Measurements from ENCODE around the gene CEP170B.
"Not testable (repeated sequence)": the region's sequence is repeated elsewhere in the genome, so short reads cannot be mapped to it uniquely, and the experiment has no call there.

Gene CEP170B

DNA sequence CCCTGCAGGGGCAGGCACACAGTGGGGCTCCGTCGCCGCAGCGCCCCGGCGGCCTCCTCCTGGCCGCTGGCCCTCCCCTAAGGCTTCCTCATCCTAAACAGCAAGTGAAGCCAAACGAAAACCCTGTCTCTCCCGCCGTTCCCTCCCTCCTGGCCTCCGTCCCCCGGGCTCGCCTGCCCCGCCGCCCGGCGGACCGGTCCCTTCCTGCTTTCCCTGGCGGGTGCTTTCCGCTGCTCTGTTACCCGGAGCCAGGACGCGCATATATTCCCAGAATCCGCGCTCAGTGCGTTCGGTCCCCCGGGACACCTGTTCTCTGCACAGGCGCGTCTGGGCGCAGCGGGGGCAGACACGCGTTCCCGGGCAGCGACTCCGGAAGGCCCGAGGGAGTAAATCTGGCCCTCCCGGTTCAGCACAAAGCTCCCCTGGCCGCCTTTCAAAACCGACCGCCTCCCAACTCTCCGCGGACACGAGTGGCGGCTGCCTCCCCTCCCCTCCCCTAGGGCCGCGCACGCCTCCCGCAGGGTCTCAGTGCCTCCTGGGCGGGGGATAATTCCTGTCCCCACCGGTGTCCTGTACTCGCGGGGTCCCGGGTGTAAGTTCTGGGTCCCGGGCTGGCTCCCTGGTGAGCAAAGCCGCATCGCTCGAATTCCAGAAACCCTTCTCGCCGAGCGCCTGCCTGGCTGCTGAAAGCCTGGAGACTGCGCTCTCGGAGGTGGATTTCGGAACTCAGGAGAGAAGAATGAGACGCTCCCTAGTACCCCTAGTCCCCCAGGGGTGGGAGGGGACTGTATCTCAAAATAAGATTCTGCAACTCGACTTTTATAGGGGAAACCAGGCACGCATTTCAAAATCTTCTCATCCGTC lies 21.4 kb upstream of the CEP170B start:
- DNase-seq (ENCODE audit: low read depth in 1 of 2, low spot score in 1 of 2), result no peak

DNA sequence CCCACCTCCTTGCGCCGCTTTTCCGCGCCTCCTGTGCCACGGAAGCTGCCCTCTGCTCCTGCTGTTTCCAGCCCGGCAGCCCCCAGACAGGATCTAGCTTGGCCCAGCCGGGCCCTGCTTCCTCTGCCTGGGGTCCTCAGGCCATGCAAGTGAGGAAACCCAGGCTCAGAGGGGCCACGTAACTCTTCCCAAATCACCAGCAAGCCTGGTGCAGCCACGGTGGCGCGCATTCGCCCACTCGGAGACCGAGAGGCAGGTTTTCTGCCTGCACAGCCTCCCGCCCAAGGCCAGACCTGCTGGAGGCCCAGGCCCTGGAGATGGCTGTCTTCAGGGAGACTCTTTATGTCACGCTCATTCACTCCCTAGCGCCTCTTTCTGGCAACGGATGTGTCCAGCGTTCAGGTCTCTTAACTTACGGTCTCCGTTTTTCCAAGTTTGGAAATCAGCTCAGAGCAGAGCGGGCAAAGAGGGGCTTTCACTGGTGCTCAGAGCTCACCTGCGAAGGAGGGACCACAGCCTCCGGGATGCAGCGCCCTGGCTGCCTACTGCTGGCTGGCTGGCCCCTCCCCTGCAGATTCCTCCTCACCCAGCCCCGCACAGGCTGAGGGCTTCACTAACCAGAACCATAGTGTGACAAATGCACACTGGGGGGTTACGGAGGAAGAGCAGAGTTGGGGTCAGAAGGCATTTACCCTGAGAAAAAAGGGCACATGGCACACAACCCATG lies 20.6 kb upstream of the CEP170B start:
- DNase-seq (ENCODE audit: low read depth in 1 of 2, low spot score in 1 of 2), result no peak

DNA sequence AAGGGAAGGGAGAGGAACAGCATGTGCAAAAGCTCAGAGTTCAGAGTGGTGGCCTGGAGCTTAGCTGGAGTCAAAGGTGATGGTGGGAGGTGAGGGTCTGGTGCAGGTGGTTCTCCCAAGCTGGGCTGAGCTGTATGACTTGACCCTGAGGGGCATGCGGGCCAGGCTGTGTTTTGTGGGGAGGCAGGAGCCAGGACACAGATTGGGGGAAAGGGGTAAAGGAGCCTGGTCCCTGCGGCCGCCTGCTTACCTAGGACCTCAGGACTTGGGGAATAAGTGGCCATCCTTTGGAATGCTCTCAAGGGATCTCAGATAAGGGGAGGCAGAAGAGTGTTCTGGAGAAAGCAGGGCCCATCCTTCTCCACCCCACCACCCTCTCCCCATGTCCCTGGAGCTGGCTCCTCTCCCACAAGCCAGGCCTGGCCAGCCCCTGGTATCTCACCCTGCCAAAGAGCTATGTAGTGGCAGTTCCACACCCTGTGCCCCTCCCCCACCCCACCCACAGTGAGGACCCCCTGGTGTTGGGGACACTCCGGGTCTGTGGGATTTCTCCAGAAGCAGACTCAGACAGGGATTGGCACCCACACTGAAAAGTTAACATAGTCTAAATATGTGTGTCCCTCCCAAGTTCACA lies 19.9 kb upstream of the CEP170B start:
- DNase-seq (ENCODE audit: low read depth in 1 of 2, low spot score in 1 of 2), result no peak

DNA sequence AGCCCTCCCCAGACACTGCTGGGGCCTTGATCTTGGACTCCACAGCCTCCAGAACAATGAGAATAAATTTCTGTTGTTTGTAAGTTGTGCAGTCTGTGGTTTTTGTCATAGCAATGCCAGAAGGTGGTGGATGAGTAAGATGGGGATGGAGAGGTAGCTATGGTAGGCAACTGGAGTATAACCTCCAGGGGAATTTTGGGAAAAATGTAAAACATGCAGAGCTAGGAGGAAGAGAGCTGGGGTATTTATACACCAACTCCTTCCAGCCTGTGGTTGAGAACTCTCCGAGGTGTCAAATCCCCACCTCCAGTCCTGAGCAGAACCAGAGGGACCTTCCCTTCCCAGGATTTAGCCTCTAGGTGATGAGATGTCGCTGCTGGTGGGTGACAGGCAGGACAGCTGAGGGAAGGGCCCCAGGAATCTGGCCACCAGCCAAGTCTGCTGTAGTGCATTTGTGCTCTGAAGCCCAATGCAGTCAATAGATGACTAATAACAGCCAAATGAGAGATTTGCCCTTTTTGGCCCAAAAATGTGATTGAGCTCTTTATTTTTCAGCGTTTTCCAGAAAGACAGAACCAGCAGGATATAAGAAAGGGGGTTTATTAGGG lies 19.1 kb upstream of the CEP170B start:
- no peak for DNase-seq (ENCODE audit: low read depth in 1 of 2, low spot score in 1 of 2)

DNA sequence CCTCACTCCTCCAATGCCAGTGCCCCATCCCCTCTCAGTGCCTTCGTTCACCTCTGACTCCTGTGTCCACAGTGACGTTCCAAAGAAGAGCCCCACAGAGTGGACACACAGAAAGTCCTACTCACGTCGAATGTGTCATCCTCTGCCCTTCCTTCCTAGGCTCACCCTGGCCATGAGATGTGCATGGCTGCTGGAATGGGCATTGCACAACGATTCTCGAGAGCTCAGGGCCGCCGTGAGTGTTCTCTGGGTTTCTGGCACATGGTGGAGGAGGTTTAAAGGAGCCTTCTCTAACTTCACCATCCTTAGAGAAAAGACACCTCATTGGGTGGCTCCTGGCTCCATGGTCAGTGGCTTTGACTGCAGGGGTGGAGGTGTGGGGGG lies 12.8 kb upstream of the CEP170B start:
- DNase-seq (ENCODE audit: low read depth in 1 of 2, low spot score in 1 of 2), result no peak

DNA sequence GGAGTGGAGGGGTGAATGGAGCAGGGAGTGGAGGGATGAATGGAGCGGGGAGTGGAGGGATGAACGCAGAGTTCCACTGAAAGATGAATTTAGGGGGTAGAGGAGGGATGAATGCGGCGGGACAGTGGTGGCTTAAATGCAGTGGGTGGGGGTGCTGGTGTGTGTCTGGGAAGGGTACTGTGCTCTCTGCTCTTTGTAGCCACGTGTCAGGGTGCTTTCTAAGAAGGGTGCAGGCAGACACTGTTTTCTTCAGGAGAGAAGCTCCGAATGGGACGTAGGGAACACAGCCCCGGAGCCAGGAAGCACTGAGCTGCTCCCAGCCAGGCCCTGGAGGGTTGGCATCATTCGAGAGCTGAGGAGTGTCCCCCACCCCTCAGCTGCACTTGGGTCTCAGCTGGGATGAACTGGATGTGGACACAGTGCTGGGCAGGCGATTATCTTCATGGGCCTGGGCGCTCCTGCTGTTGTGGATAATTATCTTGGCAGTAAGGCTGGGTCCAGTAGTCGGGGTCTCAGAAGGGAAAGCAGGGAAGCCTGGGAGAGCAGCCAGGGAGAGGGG lies 9.5 kb upstream of the CEP170B start:
- DNase-seq (ENCODE audit: low read depth in 1 of 2, low spot score in 1 of 2), result no peak

DNA sequence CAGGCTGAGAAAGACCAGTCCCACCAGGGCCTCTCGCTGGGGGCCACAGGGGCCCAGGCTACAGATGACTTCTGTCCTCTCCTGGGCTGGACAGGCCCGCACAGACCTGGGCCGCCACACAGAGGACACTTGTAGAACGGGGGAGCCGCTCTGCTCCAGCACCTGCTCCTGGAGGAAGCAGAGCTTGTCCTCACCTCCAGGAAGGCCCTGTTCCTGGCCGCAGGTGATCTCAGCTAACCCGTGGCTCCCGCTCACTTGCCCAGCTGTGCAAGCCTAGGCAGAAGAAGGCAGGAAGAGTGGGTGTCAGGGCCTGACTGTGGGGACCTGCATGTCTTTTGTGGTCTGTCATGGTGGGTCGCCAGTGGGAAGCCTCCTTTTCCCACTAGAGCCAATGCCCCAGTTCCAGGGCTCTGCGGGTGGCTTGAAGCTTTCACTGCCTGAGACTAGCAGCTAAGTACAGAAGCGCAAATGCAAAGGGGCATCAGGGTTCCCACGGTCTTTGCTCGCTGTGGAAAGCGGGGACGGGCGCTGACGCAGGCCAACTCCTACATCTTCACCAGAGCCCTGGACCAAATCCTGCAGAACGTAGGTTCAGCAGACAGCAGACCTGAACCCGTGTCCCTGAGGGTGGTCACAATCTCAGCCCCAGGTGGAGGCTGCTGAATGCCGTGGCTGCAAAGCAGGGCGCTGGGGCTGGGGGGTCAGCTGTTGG lies 8.8 kb upstream of the CEP170B start:
- no peak for DNase-seq (ENCODE audit: low read depth in 1 of 2, low spot score in 1 of 2)

DNA sequence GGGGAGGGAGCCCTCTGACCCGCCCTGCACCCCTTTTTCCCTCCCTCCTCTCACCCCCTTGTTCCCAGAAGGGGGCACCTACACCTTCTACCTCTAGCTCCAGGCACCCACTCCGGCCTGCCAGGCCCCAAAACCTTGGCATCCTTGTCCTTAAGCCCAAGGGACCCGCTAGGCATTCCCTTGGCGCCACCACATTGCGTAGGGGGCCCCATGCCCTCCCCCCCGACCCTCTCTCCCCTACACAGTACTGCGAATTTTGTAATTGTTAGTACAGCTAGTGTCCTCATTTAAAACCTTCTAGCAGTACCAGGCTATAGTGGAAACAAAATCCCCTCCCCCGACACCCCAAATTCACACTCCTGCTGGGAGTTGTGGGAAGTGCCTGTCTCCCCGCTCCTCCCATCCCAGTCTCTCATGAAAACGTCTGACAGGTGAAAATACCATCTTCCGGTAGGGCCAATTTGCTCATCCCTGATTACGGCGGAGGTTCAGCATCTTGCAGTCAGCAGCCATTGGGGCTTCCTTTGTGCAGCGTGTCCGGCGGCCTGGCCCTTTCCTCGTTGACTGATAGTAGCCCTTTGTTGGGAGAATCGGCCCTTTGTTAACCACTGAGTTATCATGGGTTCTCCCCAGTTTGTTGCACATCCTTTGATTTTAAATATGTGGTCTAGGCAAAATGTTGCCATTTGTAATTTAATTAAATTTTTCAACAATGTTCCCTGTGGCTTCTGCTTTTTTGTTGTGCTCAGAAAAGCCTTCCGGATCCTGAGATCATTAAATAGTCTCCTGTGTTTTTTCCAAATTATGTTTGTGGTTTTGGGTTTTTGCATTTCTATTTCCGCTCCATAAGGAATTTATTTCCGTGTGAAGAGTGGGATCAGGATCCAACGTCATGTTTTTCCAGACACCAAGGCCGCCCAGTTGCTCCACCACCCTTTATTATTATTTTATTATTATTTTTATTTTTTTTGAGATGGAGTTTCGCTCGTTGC lies 7.9 kb upstream of the CEP170B start:
- no peak for DNase-seq (ENCODE audit: low read depth in 1 of 2, low spot score in 1 of 2)

DNA sequence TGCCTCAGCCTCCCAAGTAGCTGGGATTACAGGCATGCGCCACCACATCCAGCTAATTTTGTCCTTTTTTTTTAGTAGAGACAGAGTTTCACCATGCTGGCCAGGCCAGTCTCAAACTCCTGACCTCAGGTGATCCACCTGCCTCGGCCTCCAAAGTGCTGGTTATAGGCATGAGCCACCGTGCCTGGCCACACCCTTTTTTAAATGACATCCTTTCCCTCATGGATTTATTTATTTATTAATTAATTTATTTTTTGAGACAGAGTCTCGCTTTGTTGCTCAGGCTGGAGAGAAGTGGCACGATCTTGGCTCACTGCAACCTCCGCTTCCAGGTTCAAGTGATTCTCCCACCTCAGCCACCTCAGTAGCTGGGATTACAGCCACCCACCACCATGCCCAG lies 7.1 kb upstream of the CEP170B start:
- DNase-seq (ENCODE audit: low read depth in 1 of 2, low spot score in 1 of 2), result not testable (repeated sequence)

DNA sequence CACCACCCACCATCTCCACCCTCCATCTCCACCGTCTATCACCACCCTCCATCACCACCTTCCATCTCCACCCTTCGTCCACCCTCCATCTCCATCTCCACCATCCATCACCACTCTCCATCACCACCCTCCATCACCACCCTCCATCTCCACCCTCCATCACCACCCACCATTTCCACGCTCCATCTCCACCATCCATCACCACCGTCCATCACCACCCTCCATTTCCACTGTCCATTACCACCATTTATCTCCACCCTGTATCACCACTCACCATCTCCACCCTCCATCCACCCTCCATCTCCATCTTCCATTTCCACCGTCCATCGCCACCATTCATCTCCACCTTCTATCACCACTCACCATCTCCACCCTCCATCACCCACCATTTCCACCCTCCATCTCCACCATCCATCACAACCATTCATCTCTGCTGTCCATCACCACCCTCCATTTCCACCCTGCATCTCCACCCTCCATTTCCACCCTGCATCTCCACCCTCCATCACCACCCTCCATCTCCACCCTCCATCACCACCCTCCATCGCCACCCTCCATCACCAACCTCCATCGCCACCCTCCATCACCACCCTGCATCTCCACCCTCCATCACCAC lies 6.1 kb upstream of the CEP170B start:
- no peak for DNase-seq (ENCODE audit: low read depth in 1 of 2, low spot score in 1 of 2)

DNA sequence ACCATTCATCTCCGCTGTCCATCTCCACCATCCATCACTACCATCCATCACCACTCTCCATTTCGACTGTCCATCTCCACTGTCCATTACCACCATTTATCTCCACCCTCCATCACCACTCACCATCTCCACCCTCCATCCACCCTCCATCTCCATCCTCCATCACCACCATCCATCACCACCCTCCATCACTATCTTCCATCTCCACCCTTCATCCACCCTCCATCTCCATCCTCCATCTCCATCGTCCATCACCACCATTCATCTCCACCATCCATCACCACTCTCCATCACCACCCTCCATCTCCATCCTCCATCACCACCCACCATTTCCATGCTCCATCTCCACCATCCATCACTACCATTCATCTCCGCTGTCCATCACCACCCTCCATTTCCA lies 5.2 kb upstream of the CEP170B start:
- no peak for DNase-seq (ENCODE audit: low read depth in 1 of 2, low spot score in 1 of 2)

DNA sequence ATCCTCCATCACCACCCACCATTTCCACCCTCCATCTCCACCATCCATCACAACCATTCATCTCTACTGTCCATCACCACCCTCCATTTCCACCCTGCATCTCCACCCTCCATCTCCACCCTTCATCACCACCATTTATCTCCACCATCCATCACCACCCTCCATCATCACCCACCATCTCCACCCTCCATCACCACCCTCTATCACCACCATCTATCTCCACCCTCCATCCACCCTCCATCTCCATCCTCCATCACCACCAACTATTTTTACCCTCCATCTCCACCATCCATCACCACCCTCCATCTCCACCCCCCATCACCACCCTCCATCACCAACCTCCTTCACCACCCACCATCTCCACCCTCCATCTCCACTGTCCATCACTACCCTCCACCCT lies 4.7 kb upstream of the CEP170B start:
- DNase-seq (ENCODE audit: low read depth in 1 of 2, low spot score in 1 of 2), result no peak

DNA sequence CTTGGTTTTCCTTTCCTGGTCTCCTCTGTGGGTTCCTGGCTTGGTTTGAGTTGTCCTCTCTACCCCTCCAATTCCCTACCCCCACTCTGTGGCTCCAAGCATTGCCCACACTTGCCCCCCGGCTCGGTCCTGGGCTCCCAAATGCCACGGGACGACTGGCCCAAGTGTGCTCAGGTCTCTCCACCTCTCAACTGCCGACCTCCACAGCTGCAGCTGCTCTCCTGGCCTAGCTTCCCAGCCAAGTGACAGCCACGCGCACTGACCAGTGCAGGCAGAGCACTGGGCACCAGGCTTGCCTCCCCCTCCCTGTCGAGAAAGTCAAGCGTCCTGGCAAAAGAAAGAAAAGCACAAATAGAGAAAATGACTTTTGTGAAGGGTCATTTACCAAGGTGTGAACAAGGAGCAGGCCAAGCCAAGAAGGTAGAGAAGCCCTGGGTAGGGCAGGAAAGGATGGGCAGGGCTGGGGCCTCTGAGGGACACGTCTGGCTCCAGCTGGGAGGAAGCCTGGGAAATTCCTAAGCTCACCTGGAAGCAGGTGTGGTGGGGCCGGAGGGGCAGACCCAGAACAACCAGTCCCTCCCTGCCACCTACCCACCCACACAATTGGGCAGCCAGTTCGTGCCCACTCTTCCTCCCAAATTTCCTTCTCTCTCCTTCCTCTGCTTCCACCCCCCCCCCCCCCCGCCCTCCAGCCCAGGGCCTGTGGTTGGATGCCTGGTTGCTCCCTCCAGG lies 1.8 kb upstream of the CEP170B start:
- DNase-seq (ENCODE audit: low read depth in 1 of 2, low spot score in 1 of 2), result no peak

DNA sequence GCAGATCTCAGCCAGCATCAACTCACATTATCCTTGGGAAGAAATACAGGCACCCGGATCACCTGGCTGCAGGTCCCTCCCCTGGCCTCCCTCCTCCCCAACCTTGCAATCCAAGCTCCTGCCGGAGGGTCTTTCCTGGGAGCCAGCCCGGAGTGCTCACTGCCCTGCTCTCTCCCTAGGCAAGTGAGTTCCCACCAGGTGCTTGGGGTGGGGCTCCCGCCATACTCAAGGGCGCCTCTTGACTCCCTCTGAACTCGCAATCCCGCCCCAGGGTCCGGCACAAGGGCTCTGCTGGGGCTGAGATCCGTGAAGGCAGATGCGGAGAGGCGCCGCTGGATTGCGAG lies 1.2 kb upstream of the CEP170B start:
- DNase-seq (ENCODE audit: low read depth in 1 of 2, low spot score in 1 of 2), result no peak

DNA sequence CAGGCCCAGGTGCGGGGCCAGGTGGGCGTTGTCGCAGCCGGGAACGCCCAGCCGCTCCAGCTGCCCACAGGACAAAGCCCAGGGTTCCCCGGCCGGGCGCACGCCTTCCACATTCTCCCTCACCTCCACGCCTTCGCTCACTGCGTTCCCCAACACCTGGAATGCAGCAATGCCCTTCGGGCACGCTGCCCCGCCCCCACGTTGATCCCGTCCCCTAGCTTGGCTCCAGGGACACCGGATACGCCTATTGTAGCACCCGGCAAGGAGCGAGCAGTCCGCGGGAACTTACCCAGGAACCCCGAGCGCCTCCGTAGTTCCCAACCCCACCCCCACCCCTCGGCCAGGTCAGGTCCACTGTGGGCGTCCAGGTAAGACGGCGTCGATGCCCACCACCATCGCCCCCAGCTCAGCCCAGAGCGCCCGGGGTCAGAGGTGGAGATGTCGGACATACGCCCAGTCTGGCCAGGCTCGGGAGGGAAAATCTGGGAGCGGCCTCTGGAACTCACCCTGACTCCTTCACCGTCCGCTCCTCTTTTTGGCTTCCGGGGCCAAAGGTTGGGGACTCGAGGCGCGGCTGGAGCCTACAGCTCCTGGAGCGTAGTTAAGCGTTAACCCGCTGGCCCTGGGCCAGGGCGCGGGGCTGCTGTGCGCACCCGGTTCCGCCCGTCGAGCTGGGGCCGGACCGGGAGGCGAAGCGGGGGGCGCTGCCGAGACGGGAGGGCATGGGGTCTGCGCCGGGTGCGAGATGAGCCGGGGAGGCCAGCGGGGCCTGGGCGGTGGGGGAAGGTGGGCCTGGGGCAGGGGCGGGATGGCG lies 594 bp upstream of the CEP170B start:
- DNase-seq (ENCODE audit: low read depth in 1 of 2, low spot score in 1 of 2), result no peak

DNA sequence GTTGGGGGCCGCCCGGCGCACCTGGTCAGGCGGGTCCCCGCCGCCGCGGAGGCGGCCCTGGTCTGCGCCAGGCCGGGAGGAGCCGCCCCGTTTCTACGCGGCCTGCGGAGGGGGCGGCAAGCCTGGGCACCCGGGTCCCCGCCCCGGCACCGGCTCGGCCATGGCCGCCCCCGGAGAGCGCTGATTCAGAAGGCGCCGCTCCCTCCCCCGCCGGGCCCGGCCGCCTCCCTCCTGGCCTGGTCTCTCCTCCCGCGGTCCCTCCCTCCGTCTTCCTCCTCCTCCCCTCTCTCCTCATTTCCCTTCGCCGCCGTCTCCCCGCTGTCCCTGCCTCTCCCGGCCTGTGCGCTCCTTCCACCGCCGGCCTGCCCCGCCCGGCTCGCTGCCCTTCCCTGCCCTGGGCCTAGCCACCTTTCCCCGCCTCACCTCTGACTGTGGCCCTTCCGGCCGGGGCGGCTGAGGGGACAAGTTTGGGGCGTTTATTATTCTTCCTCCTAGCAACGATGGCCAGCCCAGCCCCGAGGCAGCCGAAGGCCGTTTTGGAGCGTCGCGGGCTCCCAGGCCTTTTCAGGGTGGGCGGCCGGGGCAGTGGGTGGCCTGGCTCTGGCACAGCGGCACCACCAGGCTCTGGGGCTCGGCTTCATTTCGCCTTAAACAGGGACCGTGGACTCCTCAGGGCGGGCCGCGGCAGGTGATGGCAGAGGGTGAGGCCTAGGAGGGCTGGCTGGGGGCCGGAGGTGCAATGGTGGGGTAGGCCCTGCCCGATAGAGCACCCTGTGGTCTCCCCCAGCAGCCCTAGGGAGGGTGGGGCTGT lies 768 bp downstream of the CEP170B start:
- DNase-seq (ENCODE audit: low read depth in 1 of 2, low spot score in 1 of 2), result peak in 1 of 2 donors; percentile 18
